Endothelial cell of coronary artery (primary cell): Measurements from ENCODE around the gene PRR23A. TPM values are rescaled to one million over a fixed set of nuclear protein-coding genes. Genes with fewer than 3 reads are reported as not detected.

Experiments
- total RNA-seq: library from RNA; depleted of rRNA; stranded (reverse); fragments of >200 nt; gene quantifications from 2 replicates; pipeline ENCODE4 v1.2.3, GENCODE V29; 2014

PRR23A gene
- total RNA-seq = not detected in 2 replicates

DNA sequence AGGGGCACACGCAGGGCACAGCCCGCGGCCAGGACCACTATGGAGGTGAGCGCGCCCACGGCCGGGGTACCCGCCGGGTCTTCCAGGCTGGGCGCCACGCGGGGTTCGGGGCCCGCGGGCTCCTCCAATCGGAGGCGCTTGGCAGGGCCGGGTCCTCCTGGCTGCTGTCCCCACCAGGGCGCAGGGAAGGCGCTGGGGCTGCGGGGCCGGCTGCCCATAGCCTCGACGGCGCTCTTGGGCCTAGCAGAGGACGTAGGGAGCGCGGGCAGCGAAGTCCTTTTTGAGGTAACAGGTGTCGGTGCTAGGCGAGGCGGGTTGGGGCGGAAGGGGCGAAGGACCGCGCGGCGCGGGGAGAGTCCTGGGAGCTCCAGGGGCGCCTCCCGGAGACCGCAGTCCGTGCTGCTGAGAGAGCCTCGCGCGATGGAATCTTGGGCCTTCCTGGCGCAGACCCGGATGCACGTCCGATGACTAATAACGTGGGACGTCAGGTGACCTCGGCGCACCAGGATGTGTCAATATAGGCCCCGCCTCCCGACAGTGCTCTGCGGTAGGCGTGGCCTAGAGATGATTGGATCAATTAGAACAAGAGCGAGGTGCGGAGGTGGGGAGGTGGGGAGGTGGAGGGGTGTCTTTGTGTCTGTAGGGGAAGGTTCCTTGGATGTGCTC is at the start of gene PRR23A:
PRR23A (minus strand) TSS at position 218 of the 666 bp plus-strand sequence; CDS start at position 218, 0 bp downstream.

DNA sequence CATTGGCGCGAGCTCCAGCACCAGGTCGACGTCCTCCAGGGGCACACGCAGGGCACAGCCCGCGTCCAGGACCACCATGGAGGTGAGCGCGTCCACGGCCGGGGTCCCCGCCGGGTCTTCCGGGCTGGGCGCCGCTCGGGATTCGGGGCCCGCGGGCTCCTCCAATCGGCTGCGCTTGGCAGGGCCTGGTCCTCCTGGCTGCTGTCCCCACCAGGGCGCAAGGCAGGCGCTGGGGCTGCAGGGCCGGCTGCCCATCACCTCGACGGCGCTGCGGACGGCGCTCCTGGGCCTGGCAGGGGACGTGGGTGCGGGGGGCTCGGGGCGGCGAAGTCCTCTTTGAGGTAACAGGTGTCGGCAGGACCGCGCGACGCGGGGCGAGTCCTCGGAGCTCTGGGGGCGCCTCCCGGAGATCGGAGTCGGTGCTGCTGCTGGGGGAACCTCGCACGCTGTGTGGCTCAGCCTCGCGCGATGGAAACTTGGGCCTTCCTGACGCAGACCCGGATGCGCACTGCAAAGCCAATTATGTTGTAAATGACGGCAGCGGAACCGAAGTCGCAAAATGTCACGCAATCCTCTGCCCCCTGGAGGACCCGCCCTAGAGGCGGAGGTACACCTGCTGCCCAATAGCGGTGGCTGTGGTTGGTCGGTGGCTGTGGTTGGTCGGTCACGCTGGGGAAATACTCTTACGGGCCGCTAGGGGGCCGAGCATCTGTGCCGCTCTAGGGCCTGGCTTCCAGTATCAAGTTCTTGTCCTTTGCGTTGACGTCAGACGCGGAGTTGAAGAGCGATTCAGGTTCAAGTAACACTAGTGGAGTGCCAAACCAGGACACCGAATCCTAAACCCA is 38.5 kb upstream of the PRR23A start, which contains the start of gene PRR23C:
PRR23C (minus strand) TSS at position 527 of the 845 bp plus-strand sequence; CDS start at position 255, 272 bp downstream.

DNA sequence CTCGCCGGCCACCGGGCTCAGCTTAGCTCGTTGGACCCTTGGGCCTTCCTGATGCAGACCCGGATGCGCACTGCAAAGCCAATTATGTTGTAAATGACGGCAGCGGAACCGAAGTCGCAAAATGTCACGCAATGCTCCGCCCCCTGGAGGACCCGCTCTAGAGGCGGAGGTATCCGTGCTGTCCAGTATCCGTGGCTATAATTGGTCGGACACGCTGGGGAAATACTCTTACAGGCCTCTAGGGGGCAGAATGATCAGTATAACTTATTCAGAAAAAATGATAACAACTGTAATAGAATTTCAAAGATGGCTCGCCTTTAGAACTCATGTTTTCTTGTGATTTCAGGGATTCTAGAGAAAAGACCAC is 14.8 kb upstream of the PRR23A start, which contains the start of gene PRR23B:
PRR23B (minus strand) TSS at position 59 of the 367 bp plus-strand sequence. CDS start 265 bp downstream, outside the sequence.

Other genes starting within 250 kb of the PRR23A start
- gene PIK3CB, start 171.3 kb downstream of the PRR23A start, total RNA-seq = 12.1 and 17.3 TPM in 2 replicates
- gene FOXL2, start 59.1 kb downstream of the PRR23A start, total RNA-seq = under 0.01 and 0.19 TPM in 2 replicates
- gene FOXL2NB, start 59.1 kb downstream of the PRR23A start, total RNA-seq = 0.09 TPM in 1 of 2 replicates, not detected in the other
- gene PRR23B, start 14.7 kb upstream of the PRR23A start, total RNA-seq = not detected in 2 replicates
- not detected in 2 replicates for gene PRR23C, start 38.6 kb upstream of the PRR23A start, total RNA-seq